Right lobe of liver (tissue), 6 donors: Measurements from ENCODE around the gene PPP2R5C. TPM values are rescaled to one million over a fixed set of nuclear protein-coding genes. Genes with fewer than 3 reads are reported as not detected.
A peak's percentile ranks its signal among the peaks of the same experiment; 100 is the strongest.

Experiments
- ATAC-seq, 4 donors: fragments of 200-7000 bp; cut with Tn5 transposase; one replicate each; pipeline ENCODE4 v1.9.1; 2020; ENCODE audit warnings: mild to moderate bottlenecking in 4 of 4, moderate library complexity in 4 of 4
- DNase-seq, 3 donors: peaks; one replicate each; pipeline ENCODE4 v3.0.0-alpha.2; 2020
- H3K27ac ChIP-seq, 3 donors: fragments of 200-600 bp; one replicate each; pipeline ENCODE4 v1.8.0; 2022
- H3K27me3 ChIP-seq, 2 donors: fragments of 200-600 bp; one replicate each; pipeline ENCODE4 v1.8.0; 2022
- H3K36me3 ChIP-seq, 4 donors: fragments of 200-600 bp; sonication (generic) in 1 of 4; one replicate each; pipeline versions ENCODE4 v1.5.1 to v1.8.0; 2017 to 2022; ENCODE audit warnings: control low read depth in 1 of 4
- H3K4me1 ChIP-seq, 4 donors: fragments of 200-600 bp; sonication (generic) in 1 of 4; one replicate each; pipeline versions ENCODE4 v1.5.1 to v1.8.0; 2017 to 2022; ENCODE audit warnings: control low read depth in 1 of 4
- H3K4me3 ChIP-seq, 3 donors: fragments of 200-600 bp; one replicate each; pipeline ENCODE4 v1.8.0; 2022
- H3K9me3 ChIP-seq, 4 donors: fragments of 200-600 bp; sonication (generic) in 1 of 4; one replicate each; pipeline versions ENCODE4 v1.5.1 to v1.8.0; 2017 to 2022; ENCODE audit warnings: control low read depth in 1 of 4
- CTCF ChIP-seq, 4 donors: fragments of 200-600 bp in 3 of 4; fragments of 450-650 bp in 1 of 4; IDR thresholded peaks; one replicate each; pipeline versions ENCODE4 v1.5.1 to v1.8.0; 2016 to 2022; ENCODE audit warnings: antibody characterized with exemption in 4 of 4, mild to moderate bottlenecking in 2 of 4
- POLR2A ChIP-seq: fragments of 450-650 bp; IDR thresholded peaks from one replicate; pipeline ENCODE4 v1.6.1; 2017; ENCODE audit warnings: antibody characterized with exemption, mild to moderate bottlenecking
- WGBS: methylation state at CpG from one replicate; pipeline ENCODE4 v1.1.6; 2018; ENCODE audit warnings: low coverage, low lambda C conversion rate; ENCODE audit not compliant: insufficient coverage; ENCODE audit errors: missing lambda C conversion rate; 5-methylcytosine and 5-hydroxymethylcytosine counted together
- intact Hi-C, 2 donors: fragments of 100-400 bp; cut with DNase I; formaldehyde crosslinking; loops; one replicate each; pipeline versions ENCODE4 v1.11.2 to v1.14.1; 2022
- total RNA-seq, 6 experiments: library from RNA; depleted of rRNA in 2 of 6; stranded (reverse); fragments of >200 nt in 2 of 6; fragmentation: NEBNext Ultra II Directional in 3 of 6; extraction: Animal tissue kit (Norgen Biotek cat#: 25700) in 3 of 6; gene quantifications; one replicate each; pipeline versions ENCODE4 v1.1.0 to v1.2.4, GENCODE V29; 2016 to 2023
- donor health status: DM: no; HTN: yes; CAD: no.
- donor health status: DM: no; HTN: no; CAD: no.
- donor health status: DM: no; HTN: no; CAD: no.
- donor health status: DM: no; HTN: yes; CAD: no.
- donor health status: DM: no; HTN: yes; CAD: no.

Gene PPP2R5C
- total RNA-seq, 6 experiments from 2014 or later = 44.9 to 74.5 (median 55.3) TPM

DNA sequence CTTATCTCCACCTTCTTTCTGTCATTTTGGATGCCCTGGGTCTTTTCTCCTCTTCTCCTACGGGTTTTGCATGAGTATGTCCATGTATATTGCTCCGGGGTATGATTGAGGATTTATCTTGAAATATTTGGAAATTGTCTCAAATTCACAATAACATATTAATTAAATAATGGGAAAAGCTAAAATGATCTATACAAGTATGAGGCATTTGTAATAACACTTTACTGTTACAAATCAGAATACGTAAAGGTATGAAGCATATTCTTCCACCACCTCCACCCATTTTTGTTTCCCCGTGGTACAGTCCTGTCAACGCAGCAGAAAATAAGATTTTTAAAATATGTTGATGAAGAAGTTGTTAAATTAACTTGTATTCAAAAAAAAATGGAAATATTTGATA is 91.3 kb downstream of the PPP2R5C start:
- intact Hi-C loops = no loop called here
- DNase-seq (no peak), ATAC-seq (no peak)
- Histone ChIP-seq H3K27ac (no peak overlapping the region), H3K36me3 (peaks cover 0 to 4% (median 0%) of the 10 kb centered on the region in 4 donors), H3K27me3 (no peaks in the 10 kb centered on the region), H3K4me3 (no peak overlapping the region), H3K4me1 (peaks cover 0 to 9% (median 0%) of the 10 kb centered on the region in 4 donors), H3K9me3 (no peaks in the 10 kb centered on the region)
- WGBS = 93% methylated on average over 5 of the region's 5 CpGs
- TF ChIP-seq CTCF (IDR thresholded peaks at IDR 0.05) = no peak
- TF ChIP-seq POLR2A = no peak

- Histone ChIP-seq H3K4me3 (no peak overlapping the region), H3K9me3 (no peaks in the 10 kb centered on the region), H3K27ac (no peak overlapping the region), H3K36me3 (peaks cover 0 to 7% (median 1%) of the 10 kb centered on the region in 4 donors), H3K4me1 (peaks cover 0 to 9% (median 0%) of the 10 kb centered on the region in 4 donors), H3K27me3 (no peaks in the 10 kb centered on the region)
- intact Hi-C loops = no loop called here
- 63% methylated on average over 9 of the region's 15 CpGs for WGBS
- DNase-seq (no peak), ATAC-seq (no peak)
- TF ChIP-seq POLR2A (no peak), CTCF (IDR thresholded peaks at IDR 0.05) (no peak)
These were observed 92.0 kb downstream of the PPP2R5C start for GRCh38 chr14:101853455-101854018.

DNA sequence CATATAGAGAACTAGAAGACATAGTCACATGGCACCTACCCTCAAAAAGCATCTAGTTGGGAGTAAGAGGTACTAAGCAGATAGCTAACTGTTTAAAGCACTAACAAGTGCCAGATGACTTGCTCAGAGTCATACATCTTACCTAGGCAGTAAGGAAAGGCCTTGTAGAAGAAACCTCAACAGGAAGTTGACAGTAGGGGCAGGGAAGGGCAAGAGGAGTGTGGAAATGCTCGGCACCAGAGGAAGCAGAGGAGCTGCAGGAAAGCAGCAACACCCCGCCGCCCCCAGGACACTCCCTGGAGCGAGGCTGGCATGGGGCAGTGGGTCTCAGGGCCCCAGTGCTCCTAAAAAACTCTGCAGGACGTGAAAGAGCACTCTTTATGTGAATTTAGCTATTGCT is 92.9 kb downstream of the PPP2R5C start:
- ATAC-seq (peak; percentile 38 to 55 (median 51)), DNase-seq (no peak)
- Histone ChIP-seq H3K4me1 (peaks cover 0 to 9% (median 0%) of the 10 kb centered on the region in 4 donors), H3K36me3 (peaks cover 0 to 13% (median 1%) of the 10 kb centered on the region in 4 donors), H3K9me3 (no peaks in the 10 kb centered on the region), H3K27ac (peak overlapping the region in 1 of 3 donors; percentile 22), H3K27me3 (no peaks in the 10 kb centered on the region), H3K4me3 (no peak overlapping the region)
- TF ChIP-seq POLR2A (no peak), CTCF (IDR thresholded peaks at IDR 0.05) (no peak)
- WGBS = 63% methylated on average over 5 of the region's 5 CpGs
- intact Hi-C loops = no loop called here

DNA sequence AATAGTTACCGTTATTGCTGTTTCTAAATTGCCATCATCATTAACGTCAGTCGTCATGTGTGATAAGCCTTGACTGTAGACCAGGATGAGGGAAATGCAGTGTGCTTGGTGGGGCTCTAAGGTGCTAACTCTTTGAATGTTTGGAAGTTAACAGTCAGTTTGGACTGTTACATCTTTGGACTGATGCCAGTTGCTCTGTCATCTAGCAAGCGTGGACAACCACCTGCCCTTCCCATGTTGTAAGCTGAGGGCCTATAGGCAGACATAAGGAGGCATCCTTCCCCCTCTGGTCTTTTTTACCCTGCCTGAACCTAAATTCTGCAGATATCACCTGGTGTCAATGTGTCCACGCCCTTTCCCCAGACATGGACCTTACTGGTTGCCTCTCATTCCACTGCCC is 94.4 kb downstream of the PPP2R5C start:
- WGBS = 68% methylated on average over 3 of the region's 5 CpGs
- no peak for DNase-seq
- H3K4me1 ChIP-seq = peaks cover 0 to 9% (median 1%) of the 10 kb centered on the region in 4 donors
- peaks cover 0 to 13% (median 1%) of the 10 kb centered on the region in 4 donors for H3K36me3 ChIP-seq
- TF ChIP-seq CTCF (IDR thresholded peaks at IDR 0.05) (no peak), POLR2A (no peak)
- intact Hi-C loops = no loop called here
- no peak overlapping the region for H3K27ac ChIP-seq
- no peak overlapping the region for H3K4me3 ChIP-seq
- H3K9me3 ChIP-seq = no peaks in the 10 kb centered on the region
- no peaks in the 10 kb centered on the region for H3K27me3 ChIP-seq
- ATAC-seq = peak; percentile 38 to 62 (median 50)
